Heart left ventricle (tissue), 16 donors: ENCODE results near the gene DNM3. TPM values are rescaled to one million over a fixed set of nuclear protein-coding genes. Genes with fewer than 3 reads are reported as not detected.

Experiments
- ATAC-seq, 4 donors: fragments of 200-7000 bp; cut with Tn5 transposase; one replicate each; pipeline ENCODE4 v1.9.1; 2020 to 2022; ENCODE audit warnings: moderate library complexity in 4 of 4, mild to moderate bottlenecking in 3 of 4, moderate number of reproducible peaks in 1 of 4
- DNase-seq, 5 donors: peaks; one replicate each; pipeline ENCODE4 v3.0.0-alpha.2; 2020
- H3K27ac ChIP-seq, 12 donors: fragments of 200-600 bp; sonication (generic) in 4 of 12; one replicate each; pipeline versions ENCODE4 v1.5.0 to v1.8.0; 2016 to 2022; ENCODE audit warnings: mild to moderate bottlenecking in 2 of 12
- H3K27me3 ChIP-seq, 9 donors: fragments of 200-600 bp; sonication (generic) in 2 of 9; one replicate each; pipeline versions ENCODE4 v1.5.1 to v1.8.0; 2016 to 2022; ENCODE audit warnings: mild to moderate bottlenecking in 3 of 9
- H3K36me3 ChIP-seq, 9 donors: fragments of 200-600 bp; sonication (generic) in 2 of 9; one replicate each; pipeline versions ENCODE4 v1.5.0 to v1.8.0; 2018 to 2022; ENCODE audit warnings: mild to moderate bottlenecking in 2 of 9
- H3K4me1 ChIP-seq, 12 donors: fragments of 200-600 bp; sonication (generic) in 4 of 12; one replicate each; pipeline versions ENCODE4 v1.5.0 to v1.8.0; 2016 to 2022; ENCODE audit warnings: mild to moderate bottlenecking in 3 of 12
- H3K4me3 ChIP-seq, 12 donors: fragments of 200-600 bp; sonication (generic) in 4 of 12; one replicate each; pipeline versions ENCODE4 v1.5.0 to v1.8.0; 2017 to 2022; ENCODE audit warnings: mild to moderate bottlenecking in 9 of 12, moderate library complexity in 4 of 12
- H3K9me3 ChIP-seq, 12 donors: fragments of 200-600 bp; sonication (generic) in 4 of 12; one replicate each; pipeline versions ENCODE4 v1.5.0 to v1.8.0; 2016 to 2022; ENCODE audit warnings: mild to moderate bottlenecking in 1 of 12
- CTCF ChIP-seq, 12 donors: fragments of 200-600 bp; sonication (generic) in 4 of 12; IDR thresholded peaks; one replicate each; pipeline versions ENCODE4 v1.5.0 to v1.8.0; 2018 to 2022; ENCODE audit warnings: antibody characterized with exemption in 12 of 12, mild to moderate bottlenecking in 5 of 12
- POLR2A ChIP-seq, 2 donors: fragments of 450-650 bp; IDR thresholded peaks; one replicate each; pipeline ENCODE4 v1.6.1; 2017; ENCODE audit warnings: antibody characterized with exemption in 2 of 2, mild to moderate bottlenecking in 2 of 2, moderate library complexity in 2 of 2
- WGBS, 4 donors: extraction: QIAGEN DNeasy Blood & Tissue Kit in 2 of 4; methylation state at CpG; one replicate each; pipeline versions ENCODE4 v1.1.5 to v1.1.7; 2013 to 2018; 5-methylcytosine and 5-hydroxymethylcytosine counted together
- intact Hi-C, 10 donors: fragments of 100-400 bp; cut with DNase I; formaldehyde crosslinking; loops; one replicate each; pipeline versions ENCODE4 v1.11.1 to v1.14.2; 2022
- polyA plus RNA-seq, 2 donors: library from polyadenylated mRNA; stranded (reverse); fragments of 200-250 nt; gene quantifications; one replicate each; pipeline ENCODE4 v1.2.3, GENCODE V29; 2013
- total RNA-seq, 9 donors: library from RNA; depleted of rRNA in 2 of 9; stranded (reverse); fragments of >200 nt in 2 of 9; fragmentation: NEBNext Ultra II Directional in 3 of 9; extraction: Animal tissue kit (Norgen Biotek cat#: 25700) in 3 of 9; gene quantifications; one replicate each; pipeline versions ENCODE4 v1.1.0 to v1.2.4, GENCODE V29; 2016 to 2023
- donor health status: ischemic (EF 13 %, LVEDD 7.1; RV severe dilation, severe dysfunction).
- donor health status: healthy with polysubstance abuse.
- donor health status: DM: no; HTN: yes; CAD: no.
- donor health status: DM: no; HTN: no; CAD: no.
- donor health status: ischemic (EF 25% LVEDD 6.9; RV normal size, moderate dysfunction).
- donor health status: ischemic (EF 25% LVEDD 5.7; RV mildly dilated, moderate dysfunction).
- donor health status: healthy.
- donor health status: DM: yes; HTN: yes; CAD: no.
- donor health status: ischemic (EF 35%, LVEDD 5.7; RV mildly dilated, moderate dysfunction).
- donor health status: nonischemic (EF 11% LVEDD 7.7; RV severe dilation, severe dysfunction).
- donor health status: DM: yes; HTN: yes; CAD: no.
- donor health status: PGD.
- donor health status: ischemic (EF 29% LVEDD 5.4; RV normal size, mild dysfunction).
- donor health status: nonischemic (EF 23%, LVEDD 6.1; RV moderate dilation, normal function).

Gene DNM3
- total and polyA plus RNA-seq, 11 donors: 0.44 to 3.9 (median 1.9) TPM

DNA sequence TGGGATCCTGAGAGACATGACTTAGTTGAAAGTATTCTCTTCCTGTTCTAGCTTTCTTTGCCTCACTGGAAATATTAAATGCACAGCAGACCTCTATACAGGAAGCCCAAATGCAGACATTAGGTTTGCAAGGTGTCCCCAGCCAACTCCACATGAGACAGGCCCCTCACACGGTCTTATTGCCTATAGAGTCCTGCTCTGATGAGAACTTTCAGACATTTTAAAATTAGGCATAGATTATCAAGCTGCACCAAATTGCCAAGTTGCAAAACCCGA lies 327.2 kb downstream of the DNM3 start:
- H3K27me3 ChIP-seq: no peaks in the 10 kb centered on the region
- no peaks in the 10 kb centered on the region for H3K9me3 ChIP-seq
- H3K36me3 ChIP-seq: no peaks in the 10 kb centered on the region
- WGBS, 4 donors: 36 to 52% (median 50%) methylated on average over 2 of the region's 2 CpGs
- DNase-seq: no peak
- no peak for ATAC-seq
- intact Hi-C loops: loop anchor here in 1 of 10 donors (10.0 kb wide), 1 partner anchor 116 kb away; no protein-coding TSS in a partner anchor
- no peak overlapping the region for H3K4me3 ChIP-seq
- TF ChIP-seq POLR2A (IDR thresholded peaks at IDR 0.05) (no peak), CTCF (IDR thresholded peaks at IDR 0.05) (no peak)
- peaks cover 0 to 19% (median 1%) of the 10 kb centered on the region in 12 donors for H3K4me1 ChIP-seq
- H3K27ac ChIP-seq: peak overlapping the region in 7 of 12 donors; percentile 5 to 65 (median 46)

GRCh38 chr1:172169836-172170235 lies 328.5 kb downstream of the DNM3 start:
- ATAC-seq (no peak), DNase-seq (no peak)
- H3K36me3 ChIP-seq: no peaks in the 10 kb centered on the region
- H3K27me3 ChIP-seq: no peaks in the 10 kb centered on the region
- H3K9me3 ChIP-seq: no peaks in the 10 kb centered on the region
- H3K4me1 ChIP-seq: peaks cover 0 to 13% (median 0%) of the 10 kb centered on the region in 12 donors
- H3K4me3 ChIP-seq: no peak overlapping the region
- no peak overlapping the region for H3K27ac ChIP-seq
- no peak for TF ChIP-seq CTCF (IDR thresholded peaks at IDR 0.05)
- TF ChIP-seq POLR2A (IDR thresholded peaks at IDR 0.05): no peak
- intact Hi-C loops: loop anchor here in 1 of 10 donors (10.0 kb wide), 1 partner anchor 115 kb away; no protein-coding TSS in a partner anchor

- no peak for DNase-seq
Observed at GRCh38 chr1:172172352-172172831, 331.1 kb downstream of the DNM3 start.

DNA sequence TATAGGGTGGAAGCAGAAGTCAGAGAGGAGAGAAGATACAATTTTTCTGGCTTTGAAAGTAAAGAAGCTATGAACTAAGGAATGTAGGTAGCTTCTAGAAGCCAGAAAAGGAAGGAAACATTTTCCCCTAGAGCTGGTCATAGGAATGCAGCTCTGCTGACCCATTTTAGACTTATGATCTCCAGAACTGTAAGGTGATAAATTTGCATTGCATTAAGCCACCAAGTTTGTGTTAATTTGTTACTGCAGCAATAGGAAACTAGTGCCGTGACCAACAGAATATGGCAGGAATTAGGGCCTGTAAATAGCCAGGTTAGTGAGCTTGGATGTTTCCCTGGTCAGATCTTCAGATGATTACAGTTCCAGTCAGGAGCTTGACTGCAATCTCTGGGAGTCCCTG lies 334.9 kb downstream of the DNM3 start:
- 93 to 100% (median 96%) methylated on average over 1 of the region's 1 CpG for WGBS, 4 donors
- no peak for TF ChIP-seq POLR2A (IDR thresholded peaks at IDR 0.05)
- TF ChIP-seq CTCF (IDR thresholded peaks at IDR 0.05): no peak
- no peak overlapping the region for H3K27ac ChIP-seq
- DNase-seq (no peak), ATAC-seq (no peak)
- H3K4me3 ChIP-seq: no peak overlapping the region
- H3K4me1 ChIP-seq: peaks cover 0 to 13% (median 8%) of the 10 kb centered on the region in 12 donors
- H3K9me3 ChIP-seq: no peaks in the 10 kb centered on the region
- intact Hi-C loops: no loop called here
- no peaks in the 10 kb centered on the region for H3K36me3 ChIP-seq
- H3K27me3 ChIP-seq: no peaks in the 10 kb centered on the region

More at GRCh38 chr1:172172352-172172831, 331.1 kb downstream of the DNM3 start:
- no peak for TF ChIP-seq CTCF (IDR thresholded peaks at IDR 0.05)
- TF ChIP-seq POLR2A (IDR thresholded peaks at IDR 0.05): no peak
- Histone ChIP-seq H3K27me3 (no peaks in the 10 kb centered on the region), H3K4me1 (peaks cover 0 to 13% (median 0%) of the 10 kb centered on the region in 12 donors), H3K9me3 (no peaks in the 10 kb centered on the region), H3K36me3 (no peaks in the 10 kb centered on the region), H3K4me3 (no peak overlapping the region), H3K27ac (no peak overlapping the region)
- ATAC-seq: no peak
- WGBS, 4 donors: 91 to 98% (median 96%) methylated on average over 5 of the region's 5 CpGs
- intact Hi-C loops: no loop called here
